ENCODE data around the gene TCP11X2.
"Not testable (repeated sequence)": the region's sequence is repeated elsewhere in the genome, so short reads cannot be mapped to it uniquely, and the experiment has no call there.

TCP11X2 gene

DNA sequence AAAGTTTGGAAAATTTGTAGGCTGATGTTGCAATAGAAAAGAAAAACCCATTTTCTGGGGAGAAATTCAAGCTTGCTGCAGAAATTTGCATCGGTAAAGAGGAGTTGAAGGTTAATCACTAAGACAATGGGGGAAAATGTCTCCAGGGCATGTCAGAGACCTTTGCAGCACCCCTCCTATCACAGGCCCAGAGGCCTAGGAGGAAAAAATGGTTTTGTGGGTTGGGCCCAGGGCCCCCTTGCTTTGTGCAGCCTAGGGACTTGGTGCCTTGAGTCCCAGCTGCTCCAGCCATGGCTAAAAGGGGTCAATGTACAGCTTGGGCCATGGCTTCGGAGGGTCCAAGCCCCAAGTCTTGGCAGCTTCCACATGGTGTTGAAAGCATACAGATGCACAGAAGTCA, 27.1 kb upstream of the TCP11X2 start:
- Histone ChIP-seq H3K79me2 (ENCODE audit: control insufficient read depth, insufficient read depth, low read length, poor library complexity) (no peaks in the 10 kb centered on the region), H3K79me1 (ENCODE audit: low read length) (no peaks in the 10 kb centered on the region), H3K9me3 (ENCODE audit: insufficient read depth, low read depth, low read length) (no peaks in the 10 kb centered on the region), H4K12ac (ENCODE audit: low read depth, low read length) (no peak overlapping the region), H3K4ac (ENCODE audit: low read depth, low read length) (no peak overlapping the region), H3K9ac (ENCODE audit: low read length) (no peak overlapping the region), H2BK12ac (ENCODE audit: low read length) (no peak overlapping the region), H3K4me3 (ENCODE audit: low read depth, low read length) (no peak overlapping the region), H3K18ac (ENCODE audit: low read length) (no peak overlapping the region), H3K23ac (ENCODE audit: low read length) (no peak overlapping the region), H3K14ac (ENCODE audit: low read length) (no peak overlapping the region), H3K4me2 (ENCODE audit: low read length) (no peak overlapping the region), H2AK5ac (ENCODE audit: low read length) (no peak overlapping the region), H2AFZ (ENCODE audit: insufficient read depth, low read length, poor library complexity) (no peak overlapping the region), H3K36me3 (ENCODE audit: control insufficient read depth in 1 of 2, insufficient read depth in 2 of 2, low read length in 2 of 2) (no peaks in the 10 kb centered on the region), H4K8ac (ENCODE audit: low read depth, low read length) (no peak overlapping the region), H2BK5ac (ENCODE audit: low read depth, low read length, poor library complexity) (no peak overlapping the region), H3K27me3 (ENCODE audit: insufficient read depth, low read length) (no peaks in the 10 kb centered on the region), H3K27ac (ENCODE audit: low read depth, low read length) (no peak overlapping the region), H3K4me1 (ENCODE audit: control insufficient read depth in 1 of 2, insufficient read depth in 2 of 2, low read length in 2 of 2) (no peaks in the 10 kb centered on the region), H4K91ac (ENCODE audit: low read depth, low read length) (no peak overlapping the region), H2BK120ac (ENCODE audit: insufficient read depth, low read length, poor library complexity) (no peak overlapping the region)
- DNase-seq: no peak
- no CpG with 5 or more reads among the region's 2 CpGs for WGBS (ENCODE audit: extremely low coverage, insufficient coverage, insufficient read length)

DNA sequence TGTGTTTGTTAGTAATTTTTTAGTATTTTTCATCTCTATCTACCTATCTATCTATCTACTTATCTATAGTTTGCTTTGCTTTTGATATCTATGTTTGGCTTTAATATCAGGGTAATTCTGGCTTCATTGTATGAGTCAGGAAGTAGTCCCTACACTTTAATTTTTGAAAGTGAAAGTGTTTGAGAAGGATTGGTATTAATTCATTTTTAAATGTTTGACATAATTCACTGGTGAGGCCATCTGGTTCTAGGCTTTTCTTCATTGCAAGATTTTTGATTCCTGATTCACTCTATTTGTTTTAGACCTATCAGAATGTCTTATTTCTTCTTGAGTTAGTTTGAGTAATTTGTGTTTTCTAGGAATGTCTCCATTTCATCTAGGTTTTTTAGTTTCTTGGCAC, 20.2 kb upstream of the TCP11X2 start:
- Histone ChIP-seq H2BK12ac (ENCODE audit: low read length) (no peak overlapping the region), H3K9ac (ENCODE audit: low read length) (no peak overlapping the region), H4K91ac (ENCODE audit: low read depth, low read length) (no peak overlapping the region), H3K36me3 (ENCODE audit: control insufficient read depth in 1 of 2, insufficient read depth in 2 of 2, low read length in 2 of 2) (no peaks in the 10 kb centered on the region), H2BK120ac (ENCODE audit: insufficient read depth, low read length, poor library complexity) (no peak overlapping the region), H2BK5ac (ENCODE audit: low read depth, low read length, poor library complexity) (no peak overlapping the region), H3K14ac (ENCODE audit: low read length) (no peak overlapping the region), H3K79me2 (ENCODE audit: control insufficient read depth, insufficient read depth, low read length, poor library complexity) (no peaks in the 10 kb centered on the region), H3K4ac (ENCODE audit: low read depth, low read length) (no peak overlapping the region), H3K79me1 (ENCODE audit: low read length) (no peaks in the 10 kb centered on the region), H3K4me3 (ENCODE audit: low read depth, low read length) (no peak overlapping the region), H3K4me2 (ENCODE audit: low read length) (no peak overlapping the region), H3K9me3 (ENCODE audit: insufficient read depth, low read depth, low read length) (no peaks in the 10 kb centered on the region), H3K27ac (ENCODE audit: low read depth, low read length) (no peak overlapping the region), H2AFZ (ENCODE audit: insufficient read depth, low read length, poor library complexity) (no peak overlapping the region), H3K27me3 (ENCODE audit: insufficient read depth, low read length) (no peaks in the 10 kb centered on the region), H4K12ac (ENCODE audit: low read depth, low read length) (no peak overlapping the region), H3K23ac (ENCODE audit: low read length) (no peak overlapping the region), H2AK5ac (ENCODE audit: low read length) (no peak overlapping the region), H4K8ac (ENCODE audit: low read depth, low read length) (no peak overlapping the region), H3K18ac (ENCODE audit: low read length) (no peak overlapping the region), H3K4me1 (ENCODE audit: control insufficient read depth in 1 of 2, insufficient read depth in 2 of 2, low read length in 2 of 2) (no peaks in the 10 kb centered on the region)
- DNase-seq: no peak

DNA sequence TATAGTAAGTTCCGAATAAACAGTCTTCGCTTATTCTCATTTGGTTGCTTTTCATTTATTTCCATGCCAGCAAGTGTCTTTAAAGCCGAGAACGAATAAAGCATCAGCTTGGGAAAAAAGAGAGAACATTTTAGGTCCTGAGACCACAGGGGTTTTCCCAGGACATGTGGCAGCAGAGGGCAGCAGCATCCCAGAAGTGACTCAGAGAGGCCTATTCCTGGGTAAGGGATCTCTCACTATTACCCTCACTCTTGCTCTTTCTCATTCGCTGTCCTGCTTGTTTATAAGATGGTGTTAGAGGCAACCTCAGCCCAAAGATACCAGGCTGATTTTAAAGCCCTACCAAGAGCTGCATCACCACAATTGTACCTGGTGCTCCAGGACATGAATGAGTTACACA, 7.2 kb upstream of the TCP11X2 start:
- H3K14ac ChIP-seq (ENCODE audit: low read length); H3K9me3 ChIP-seq (ENCODE audit: insufficient read depth, low read depth, low read length); H2BK120ac ChIP-seq (ENCODE audit: insufficient read depth, low read length, poor library complexity); H2BK12ac ChIP-seq (ENCODE audit: low read length); H3K18ac ChIP-seq (ENCODE audit: low read length); H3K9ac ChIP-seq (ENCODE audit: low read length); H4K12ac ChIP-seq (ENCODE audit: low read depth, low read length); H2BK5ac ChIP-seq (ENCODE audit: low read depth, low read length, poor library complexity); H4K8ac ChIP-seq (ENCODE audit: low read depth, low read length); H3K27ac ChIP-seq (ENCODE audit: low read depth, low read length); DNase-seq; H3K27me3 ChIP-seq (ENCODE audit: insufficient read depth, low read length); H4K91ac ChIP-seq (ENCODE audit: low read depth, low read length); H3K4me1 ChIP-seq (ENCODE audit: control insufficient read depth in 1 of 2, insufficient read depth in 2 of 2, low read length in 2 of 2); H3K4me3 ChIP-seq (ENCODE audit: low read depth, low read length); H3K23ac ChIP-seq (ENCODE audit: low read length); H3K4me2 ChIP-seq (ENCODE audit: low read length); H3K4ac ChIP-seq (ENCODE audit: low read depth, low read length); H3K79me1 ChIP-seq (ENCODE audit: low read length); H3K79me2 ChIP-seq (ENCODE audit: control insufficient read depth, insufficient read depth, low read length, poor library complexity); H3K36me3 ChIP-seq (ENCODE audit: control insufficient read depth in 1 of 2, insufficient read depth in 2 of 2, low read length in 2 of 2); H2AK5ac ChIP-seq (ENCODE audit: low read length); H2AFZ ChIP-seq (ENCODE audit: insufficient read depth, low read length, poor library complexity): not testable (repeated sequence)
- no CpG with 5 or more reads among the region's 5 CpGs for WGBS (ENCODE audit: extremely low coverage, insufficient coverage, insufficient read length)

DNA sequence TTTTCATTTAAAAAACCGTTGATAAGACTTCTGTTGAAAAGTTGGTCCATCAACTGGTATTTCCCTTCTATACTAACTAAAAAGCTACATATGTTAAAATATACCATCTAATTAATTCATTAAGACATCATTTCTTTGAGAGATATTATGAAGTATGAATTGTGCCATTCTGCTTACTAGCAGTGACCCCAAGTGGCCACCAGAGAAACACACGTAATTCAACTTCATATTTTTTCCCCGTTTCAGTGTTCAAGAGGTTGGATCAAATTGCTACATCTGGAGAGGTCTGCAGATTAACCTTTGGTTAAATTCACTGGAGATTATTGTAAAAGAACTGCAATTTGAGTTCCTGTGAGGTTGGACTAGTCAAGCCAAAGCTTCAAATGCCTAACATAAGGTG, 1.4 kb downstream of the TCP11X2 start:
- not testable (repeated sequence) for H3K18ac ChIP-seq (ENCODE audit: low read length); H3K4ac ChIP-seq (ENCODE audit: low read depth, low read length); H4K8ac ChIP-seq (ENCODE audit: low read depth, low read length); H3K79me1 ChIP-seq (ENCODE audit: low read length); H4K91ac ChIP-seq (ENCODE audit: low read depth, low read length); DNase-seq; H2BK5ac ChIP-seq (ENCODE audit: low read depth, low read length, poor library complexity); H3K4me1 ChIP-seq (ENCODE audit: control insufficient read depth in 1 of 2, insufficient read depth in 2 of 2, low read length in 2 of 2); H2BK12ac ChIP-seq (ENCODE audit: low read length); H3K4me3 ChIP-seq (ENCODE audit: low read depth, low read length); H2AK5ac ChIP-seq (ENCODE audit: low read length); H4K12ac ChIP-seq (ENCODE audit: low read depth, low read length); H3K9ac ChIP-seq (ENCODE audit: low read length); H3K9me3 ChIP-seq (ENCODE audit: insufficient read depth, low read depth, low read length); H2BK120ac ChIP-seq (ENCODE audit: insufficient read depth, low read length, poor library complexity); H3K27me3 ChIP-seq (ENCODE audit: insufficient read depth, low read length); H3K4me2 ChIP-seq (ENCODE audit: low read length); H3K14ac ChIP-seq (ENCODE audit: low read length); H3K36me3 ChIP-seq (ENCODE audit: control insufficient read depth in 1 of 2, insufficient read depth in 2 of 2, low read length in 2 of 2); H3K23ac ChIP-seq (ENCODE audit: low read length); H3K79me2 ChIP-seq (ENCODE audit: control insufficient read depth, insufficient read depth, low read length, poor library complexity); H3K27ac ChIP-seq (ENCODE audit: low read depth, low read length); H2AFZ ChIP-seq (ENCODE audit: insufficient read depth, low read length, poor library complexity)
- no CpG with 5 or more reads among the region's 3 CpGs for WGBS (ENCODE audit: extremely low coverage, insufficient coverage, insufficient read length)

DNA sequence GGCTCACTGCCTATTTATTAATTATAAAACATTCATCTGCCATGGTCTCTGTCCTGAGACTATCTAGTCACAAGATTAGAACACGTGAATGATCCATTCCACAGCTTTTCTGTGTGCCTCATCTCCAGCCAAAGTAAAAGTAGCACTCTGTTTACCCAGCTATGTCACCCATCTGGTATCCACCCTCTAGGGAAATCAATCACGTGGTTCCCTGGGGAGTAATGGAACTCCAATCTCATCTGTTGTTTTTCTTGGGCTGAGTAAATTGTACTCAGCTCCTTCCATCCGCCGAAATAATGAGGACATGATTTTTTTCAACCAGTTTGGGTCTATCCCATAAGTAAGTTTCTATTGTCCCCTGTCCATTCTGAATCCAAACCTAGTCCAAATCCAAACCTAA, 13.0 kb downstream of the TCP11X2 start:
- not testable (repeated sequence) for H3K4me3 ChIP-seq (ENCODE audit: low read depth, low read length); H4K8ac ChIP-seq (ENCODE audit: low read depth, low read length); H4K91ac ChIP-seq (ENCODE audit: low read depth, low read length); H3K18ac ChIP-seq (ENCODE audit: low read length); H3K14ac ChIP-seq (ENCODE audit: low read length); H3K9me3 ChIP-seq (ENCODE audit: insufficient read depth, low read depth, low read length); H3K36me3 ChIP-seq (ENCODE audit: control insufficient read depth in 1 of 2, insufficient read depth in 2 of 2, low read length in 2 of 2); H3K79me2 ChIP-seq (ENCODE audit: control insufficient read depth, insufficient read depth, low read length, poor library complexity); H2BK12ac ChIP-seq (ENCODE audit: low read length); H3K9ac ChIP-seq (ENCODE audit: low read length); DNase-seq; H3K27me3 ChIP-seq (ENCODE audit: insufficient read depth, low read length); H3K4ac ChIP-seq (ENCODE audit: low read depth, low read length); H3K4me1 ChIP-seq (ENCODE audit: control insufficient read depth in 1 of 2, insufficient read depth in 2 of 2, low read length in 2 of 2); H3K4me2 ChIP-seq (ENCODE audit: low read length); H2BK120ac ChIP-seq (ENCODE audit: insufficient read depth, low read length, poor library complexity); H2AK5ac ChIP-seq (ENCODE audit: low read length); H3K23ac ChIP-seq (ENCODE audit: low read length); H3K27ac ChIP-seq (ENCODE audit: low read depth, low read length); H2AFZ ChIP-seq (ENCODE audit: insufficient read depth, low read length, poor library complexity); H4K12ac ChIP-seq (ENCODE audit: low read depth, low read length); H2BK5ac ChIP-seq (ENCODE audit: low read depth, low read length, poor library complexity); H3K79me1 ChIP-seq (ENCODE audit: low read length)
- no CpG with 5 or more reads among the region's 4 CpGs for WGBS (ENCODE audit: extremely low coverage, insufficient coverage, insufficient read length)

Measured in trophoblast cell (in vitro differentiated cells and primary cell).